NCI-H2227 (cell line): ENCODE results near the gene FILIP1.

ENCODE experiments used
- DNase-seq: peaks from one replicate; lab custom pipeline; 2025; ENCODE audit not compliant: unreplicated experiment; lab: John Stamatoyannopoulos, UW

Gene FILIP1

DNA sequence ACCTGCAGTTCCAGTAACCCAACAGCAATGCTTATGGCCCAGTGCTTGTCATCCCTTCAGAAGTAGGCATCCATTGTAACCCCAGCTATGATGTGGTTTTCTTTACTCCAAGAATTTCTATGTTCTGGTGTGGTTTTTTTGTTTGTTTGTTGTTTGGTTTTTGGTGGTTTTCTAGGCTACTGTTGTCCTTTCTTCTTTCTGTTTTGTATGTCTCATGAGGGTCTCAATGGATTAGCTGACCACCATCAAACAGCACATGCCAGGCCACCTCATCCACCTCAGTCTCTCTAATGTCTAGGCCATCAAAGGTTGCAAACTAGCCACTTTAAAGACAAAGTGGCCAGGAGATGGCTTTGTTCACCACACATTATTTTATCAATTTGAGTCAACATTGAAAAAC, 149.6 kb downstream of the FILIP1 start:
- no peak for DNase-seq

DNA sequence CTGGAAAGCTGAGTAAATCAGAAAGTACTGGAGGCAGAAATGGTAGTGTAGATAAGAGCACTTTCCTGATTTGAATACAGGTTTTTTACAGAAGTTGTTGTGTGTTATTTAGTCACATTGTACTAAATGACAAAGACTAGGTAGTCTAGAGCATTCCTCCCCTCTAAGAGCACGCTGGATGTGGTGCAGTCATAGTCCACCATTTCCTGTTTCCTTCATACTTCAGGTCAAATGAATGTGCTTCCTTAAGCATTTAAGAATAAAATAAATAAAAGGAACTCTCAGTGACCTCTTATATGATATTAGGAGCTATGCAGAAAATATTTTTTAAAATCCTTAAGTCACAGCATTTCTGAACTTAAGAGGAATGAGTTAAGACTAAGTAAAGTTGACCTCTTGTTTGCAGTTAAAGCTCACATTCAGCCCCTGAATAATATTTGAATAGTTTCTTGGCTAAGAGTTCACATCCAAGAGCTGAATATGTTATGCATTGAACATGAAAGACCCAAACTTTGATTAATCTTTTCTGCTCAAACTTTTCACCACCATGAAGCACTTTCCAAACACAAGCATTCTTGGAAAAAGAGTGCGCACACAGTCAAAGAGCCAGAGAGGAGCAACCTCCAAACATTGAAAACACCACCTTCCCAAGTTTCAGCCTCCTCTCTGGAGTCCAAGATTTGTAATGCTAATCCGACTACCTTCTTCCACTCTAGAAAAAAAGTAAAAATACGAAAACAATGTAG, 155.6 kb downstream of the FILIP1 start:
- no peak for DNase-seq

GRCh38 chr6:75334266-75335040, 159.1 kb downstream of the FILIP1 start:
- no peak for DNase-seq

DNA sequence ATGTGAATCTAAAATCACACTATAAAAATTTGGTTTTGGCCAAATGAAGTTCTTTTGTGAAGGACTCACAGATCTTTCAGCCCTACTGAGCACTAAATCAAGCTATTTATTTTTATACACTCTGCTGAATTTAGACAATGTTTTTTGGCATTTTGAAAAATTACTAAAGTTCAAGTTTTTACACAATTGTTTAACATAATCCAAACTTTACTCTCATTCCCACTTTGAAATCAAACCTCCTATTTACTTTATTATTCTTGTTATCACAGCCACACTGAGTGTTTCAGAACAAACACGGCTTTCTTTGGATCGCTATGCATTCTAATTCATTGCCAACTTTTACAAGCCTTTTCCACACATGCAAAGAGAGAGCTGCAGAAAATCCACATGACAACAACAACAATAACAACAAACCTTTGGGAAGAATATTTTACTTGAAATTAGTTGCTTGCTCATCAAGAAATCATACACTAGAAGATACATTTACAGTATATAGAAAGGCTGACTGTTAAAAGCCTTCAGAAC, 159.9 kb downstream of the FILIP1 start:
- no peak for DNase-seq

DNA sequence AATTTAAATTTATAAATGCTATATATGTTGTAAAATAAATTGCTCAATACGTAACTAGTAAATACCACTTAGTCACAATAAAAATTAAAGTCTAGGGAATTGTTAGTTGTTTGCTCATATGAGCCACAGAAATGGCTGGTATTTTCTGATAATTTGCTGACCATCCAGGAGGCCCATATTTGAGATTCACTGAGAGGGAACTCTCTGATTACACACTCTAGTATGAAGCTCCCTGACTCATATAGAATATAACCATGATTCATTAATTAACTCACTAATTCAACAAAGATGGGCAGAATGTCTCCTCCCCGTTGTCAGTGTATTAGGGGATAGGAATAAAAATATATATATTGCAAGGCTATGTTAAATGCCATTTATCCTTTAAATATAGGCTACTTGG, 162.4 kb downstream of the FILIP1 start:
- no peak for DNase-seq

DNA sequence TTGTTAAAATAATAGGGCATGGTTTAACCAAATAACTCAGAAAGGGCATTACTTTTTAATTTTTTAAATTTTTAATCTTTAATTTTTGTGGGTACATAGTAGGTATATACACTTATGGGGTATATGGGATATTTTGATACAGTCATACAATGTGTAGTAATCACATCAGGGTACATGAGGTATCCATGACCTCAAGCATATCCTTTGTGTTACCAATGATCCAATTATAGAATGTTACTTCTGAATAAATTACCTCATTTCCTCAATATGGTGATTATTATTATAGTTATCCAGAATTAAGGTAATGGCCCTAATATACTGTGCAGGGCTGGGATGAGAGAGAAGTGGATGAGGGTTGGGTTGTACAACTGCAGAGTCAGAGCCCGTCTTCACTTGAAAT, 163.9 kb downstream of the FILIP1 start:
- DNase-seq, result no peak

- no peak for DNase-seq
Measured at GRCh38 chr6:75327807-75328206, 165.8 kb downstream of the FILIP1 start.

GRCh38 chr6:75326557-75327258, 166.9 kb downstream of the FILIP1 start:
- DNase-seq, result no peak

DNA sequence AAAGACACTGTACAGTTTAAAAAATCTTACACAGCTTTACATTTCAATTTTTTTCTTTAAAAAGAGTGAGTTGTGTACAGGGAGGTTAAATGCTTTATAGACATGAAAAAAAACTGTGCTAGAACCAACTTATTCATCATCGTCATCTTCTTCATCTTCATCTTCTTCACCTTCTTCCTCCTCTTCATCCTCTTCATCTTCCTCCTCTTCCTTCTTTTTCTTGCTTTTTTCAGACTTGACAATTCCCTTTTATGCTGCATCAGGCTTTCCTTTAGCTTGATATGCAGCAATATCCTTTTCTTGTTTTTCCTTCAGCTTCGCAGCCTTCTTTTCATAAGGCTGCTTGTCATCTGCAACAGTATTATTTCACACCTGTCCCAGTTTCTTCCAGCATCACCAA, 174.7 kb downstream of the FILIP1 start:
- DNase-seq, result no peak

GRCh38 chr6:75317503-75318206, 175.9 kb downstream of the FILIP1 start:
- no peak for DNase-seq

- no peak for DNase-seq
Measured at GRCh38 chr6:75315978-75316377, 177.6 kb downstream of the FILIP1 start.

GRCh38 chr6:75308250-75308988, 185.2 kb downstream of the FILIP1 start:
- no peak for DNase-seq

- DNase-seq, result no peak
Measured at GRCh38 chr6:75307364-75308004, 186.1 kb downstream of the FILIP1 start.

- DNase-seq, result no peak
Measured at GRCh38 chr6:75306064-75306463, 187.5 kb downstream of the FILIP1 start.

DNA sequence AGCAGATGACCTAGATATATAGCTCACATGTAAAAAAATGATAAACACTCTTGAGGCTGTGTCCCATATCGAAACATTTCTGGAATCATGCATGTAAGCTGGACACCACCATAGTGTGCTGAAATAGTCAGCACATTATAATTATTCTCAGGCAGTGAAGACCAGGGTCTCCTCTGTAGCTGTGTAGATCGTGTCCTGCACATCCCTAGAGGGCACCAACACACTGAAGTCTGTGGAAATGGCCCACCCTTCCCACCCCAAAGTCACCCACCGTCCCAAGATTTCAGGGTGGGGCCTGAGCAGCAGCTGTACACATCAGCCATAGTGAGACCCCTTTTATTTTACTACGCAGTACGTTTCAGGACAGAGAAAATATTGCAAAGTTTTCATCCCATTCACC, 188.0 kb downstream of the FILIP1 start:
- no peak for DNase-seq

DNA sequence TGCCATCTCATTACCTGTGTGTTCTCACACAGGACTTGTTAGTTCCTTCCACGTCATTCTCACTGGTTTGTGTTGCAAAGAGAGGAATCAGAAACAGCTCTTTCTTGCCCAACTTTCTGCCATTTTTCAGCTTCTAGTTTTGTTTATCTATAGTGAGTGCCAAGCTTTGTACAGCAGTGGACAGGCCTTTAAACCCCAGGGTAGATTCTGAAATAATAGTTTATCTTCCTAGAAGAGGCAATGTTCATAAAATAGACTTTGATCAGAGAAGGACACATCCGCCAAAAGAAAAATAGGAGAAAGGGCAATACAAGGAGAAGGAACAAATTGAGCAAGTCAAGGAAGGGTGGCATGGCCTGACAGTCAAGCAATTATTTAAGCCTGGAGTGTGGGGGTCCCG, 191.3 kb downstream of the FILIP1 start:
- no peak for DNase-seq

- DNase-seq, result no peak
Measured at GRCh38 chr6:75301537-75301936, 192.1 kb downstream of the FILIP1 start.

GRCh38 chr6:75301088-75301487, 192.5 kb downstream of the FILIP1 start:
- no peak for DNase-seq

- no peak for DNase-seq
Measured at GRCh38 chr6:75300531-75300855, 193.1 kb downstream of the FILIP1 start.
